PC-9 (cell line): ENCODE results near the gene CASS4. TPM values are rescaled to one million over a fixed set of nuclear protein-coding genes. Genes with fewer than 3 reads are reported as not detected.

Experiments
- BruUV-seq: library from RNA; stranded (reverse); fragments of 400-500 nt; replicated peaks from 2 replicates; lab custom pipeline; 2021; lab: Mats Ljungman, UMichigan
- CTCF ChIA-PET: fragments of 300-600 bp; sonication (Branson Sonifier 250); formaldehyde crosslinking; loops from one replicate; lab custom pipeline; 2022; ENCODE audit warnings: antibody characterized with exemption; lab: Charles Lee
- POLR2A ChIA-PET: fragments of 300-600 bp; sonication (Branson Sonifier 250); formaldehyde crosslinking; loops from one replicate; lab custom pipeline; 2022; ENCODE audit warnings: antibody characterized with exemption; ENCODE audit not compliant: unreplicated experiment; lab: Charles Lee
- DNase-seq, 2 experiments: peaks; one replicate each; pipeline versions ENCODE4 v3.0.0 to v3.0.0-alpha.2; 2015 to 2022; ENCODE audit warnings: mixed read lengths in 1 of 2
- H2AFZ ChIP-seq: fragments of 200-600 bp; sonication (generic); 2 replicates; pipeline ENCODE4 v1.8.1; 2017; ENCODE audit warnings: antibody characterized with exemption
- H3F3A ChIP-seq: fragments of 200-600 bp; sonication (generic); 2 replicates; pipeline ENCODE4 v1.8.1; 2017; ENCODE audit warnings: antibody characterized with exemption, mild to moderate bottlenecking, low read depth; ENCODE audit not compliant: insufficient read depth
- H3K27ac ChIP-seq: fragments of 200-600 bp; sonication (generic); 2 replicates; pipeline ENCODE4 v1.6.1; 2016; ENCODE audit warnings: mixed run types
- H3K27me3 ChIP-seq: fragments of 200-600 bp; sonication (generic); 2 replicates; pipeline ENCODE4 v1.6.1; 2016; ENCODE audit warnings: low read depth, mixed run types; ENCODE audit not compliant: insufficient read depth
- H3K36me3 ChIP-seq: fragments of 200-600 bp; sonication (generic); 2 replicates; pipeline ENCODE4 v1.6.1; 2016; ENCODE audit warnings: low read depth, mixed run types
- H3K4me1 ChIP-seq: fragments of 200-600 bp; sonication (generic); replicated peaks from 2 replicates; pipeline ENCODE4 v1.6.1; 2016; ENCODE audit warnings: mixed run types; ENCODE audit not compliant: insufficient read depth
- H3K4me2 ChIP-seq: fragments of 200-600 bp; sonication (generic); 2 replicates; pipeline ENCODE4 v1.6.1; 2017; ENCODE audit warnings: mixed run types
- H3K4me3 ChIP-seq: fragments of 200-600 bp; sonication (generic); 2 replicates; pipeline ENCODE4 v1.6.1; 2016; ENCODE audit warnings: mixed run types
- H3K79me2 ChIP-seq: fragments of 200-600 bp; sonication (generic); 2 replicates; pipeline ENCODE4 v1.6.1; 2017; ENCODE audit warnings: low read depth, mixed run types
- H3K9me2 ChIP-seq: fragments of 200-600 bp; sonication (generic); 2 replicates; pipeline ENCODE4 v1.8.1; 2017; ENCODE audit warnings: mild to moderate bottlenecking; ENCODE audit not compliant: insufficient read depth
- H3K9me3 ChIP-seq: fragments of 200-600 bp; sonication (generic); 2 replicates; pipeline ENCODE4 v1.8.1; 2016; ENCODE audit warnings: low read depth; ENCODE audit not compliant: insufficient read depth
- H4K20me1 ChIP-seq: fragments of 200-600 bp; sonication (generic); 2 replicates; pipeline ENCODE4 v1.8.1; 2017; ENCODE audit not compliant: insufficient read depth
- EZH2 ChIP-seq: fragments of 200-600 bp; sonication (generic); IDR thresholded peaks from 2 replicates; pipeline ENCODE4 v1.8.0; 2017; ENCODE audit warnings: antibody characterized with exemption, low read depth
- intact Hi-C: fragments of 100-400 bp; cut with micrococcal nuclease; formaldehyde crosslinking; loops from one replicate; pipeline ENCODE4 v1.10.0; 2022; ENCODE audit not compliant: unreplicated experiment
- total RNA-seq: library from RNA; stranded (reverse); gene quantifications from 2 replicates; pipeline ENCODE4 v1.2.3, GENCODE V29; 2021
- TF ChIP-seq, protein P1 (sequence below): fragments of 200-600 bp; sonication (generic); conservative IDR thresholded peaks from 2 replicates; pipeline ENCODE4 v1.6.1; 2017; ENCODE audit warnings: mixed run types, antibody characterized with exemption, mild to moderate bottlenecking, moderate library complexity

Gene CASS4
- total RNA-seq, 1 experiment from 2014 or later: 0.15 TPM

DNA sequence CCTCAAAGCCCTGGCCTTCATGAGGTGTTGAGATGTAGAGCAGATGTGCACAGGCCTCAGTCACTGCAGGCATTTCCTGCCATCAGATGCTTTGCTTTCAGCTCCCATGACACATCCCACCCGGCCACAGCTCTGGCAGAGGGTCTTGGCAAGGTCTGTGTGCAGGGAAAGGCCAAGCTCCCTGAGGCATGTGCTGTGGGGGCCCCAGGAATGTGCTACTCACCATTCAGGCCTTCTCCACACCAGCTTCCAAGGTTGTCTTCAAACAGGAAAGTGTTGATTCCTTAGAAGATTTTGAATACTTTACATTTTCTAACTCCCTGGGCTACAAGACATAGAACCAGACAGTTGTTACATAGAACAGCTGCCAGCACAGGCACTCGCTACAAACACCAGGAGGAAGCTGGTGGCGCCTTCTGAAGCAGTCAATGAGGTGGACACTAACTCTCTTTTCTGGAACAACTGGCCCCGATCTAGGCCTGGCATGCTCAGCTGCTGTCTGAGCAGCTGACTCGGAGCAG lies 27.8 kb downstream of the CASS4 start:
- DNase-seq: peak; percentile 34 to 41
- H4K20me1 ChIP-seq: no peaks in the 10 kb centered on the region
- TF ChIP-seq, protein P1, sequence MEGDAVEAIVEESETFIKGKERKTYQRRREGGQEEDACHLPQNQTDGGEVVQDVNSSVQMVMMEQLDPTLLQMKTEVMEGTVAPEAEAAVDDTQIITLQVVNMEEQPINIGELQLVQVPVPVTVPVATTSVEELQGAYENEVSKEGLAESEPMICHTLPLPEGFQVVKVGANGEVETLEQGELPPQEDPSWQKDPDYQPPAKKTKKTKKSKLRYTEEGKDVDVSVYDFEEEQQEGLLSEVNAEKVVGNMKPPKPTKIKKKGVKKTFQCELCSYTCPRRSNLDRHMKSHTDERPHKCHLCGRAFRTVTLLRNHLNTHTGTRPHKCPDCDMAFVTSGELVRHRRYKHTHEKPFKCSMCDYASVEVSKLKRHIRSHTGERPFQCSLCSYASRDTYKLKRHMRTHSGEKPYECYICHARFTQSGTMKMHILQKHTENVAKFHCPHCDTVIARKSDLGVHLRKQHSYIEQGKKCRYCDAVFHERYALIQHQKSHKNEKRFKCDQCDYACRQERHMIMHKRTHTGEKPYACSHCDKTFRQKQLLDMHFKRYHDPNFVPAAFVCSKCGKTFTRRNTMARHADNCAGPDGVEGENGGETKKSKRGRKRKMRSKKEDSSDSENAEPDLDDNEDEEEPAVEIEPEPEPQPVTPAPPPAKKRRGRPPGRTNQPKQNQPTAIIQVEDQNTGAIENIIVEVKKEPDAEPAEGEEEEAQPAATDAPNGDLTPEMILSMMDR: no peak
- no peak for TF ChIP-seq EZH2
- H3K9me3 ChIP-seq: no peaks in the 10 kb centered on the region
- no peaks in the 10 kb centered on the region for H3F3A ChIP-seq
- no peaks in the 10 kb centered on the region for H3K9me2 ChIP-seq
- intact Hi-C loops: no loop called here
- no peak overlapping the region for H2AFZ ChIP-seq
- no peak overlapping the region for H3K27ac ChIP-seq
- BruUV-seq: no TSS peak
- no peaks in the 10 kb centered on the region for H3K36me3 ChIP-seq
- no peak overlapping the region for H3K4me3 ChIP-seq
- H3K27me3 ChIP-seq: peaks cover 7% of the 10 kb centered on the region; the same call in 1 of the 2 replicates
- CTCF ChIA-PET: interaction anchor here (0.6 kb wide), 1 partner anchor 1075 kb away, joined by 5 read pairs; no protein-coding TSS in a partner anchor
- H3K4me2 ChIP-seq: no peak overlapping the region
- H3K4me1 ChIP-seq: no peaks in the 10 kb centered on the region; the same call in 1 of the 2 replicates
- no peaks in the 10 kb centered on the region for H3K79me2 ChIP-seq
- POLR2A ChIA-PET: no interaction called here

DNA sequence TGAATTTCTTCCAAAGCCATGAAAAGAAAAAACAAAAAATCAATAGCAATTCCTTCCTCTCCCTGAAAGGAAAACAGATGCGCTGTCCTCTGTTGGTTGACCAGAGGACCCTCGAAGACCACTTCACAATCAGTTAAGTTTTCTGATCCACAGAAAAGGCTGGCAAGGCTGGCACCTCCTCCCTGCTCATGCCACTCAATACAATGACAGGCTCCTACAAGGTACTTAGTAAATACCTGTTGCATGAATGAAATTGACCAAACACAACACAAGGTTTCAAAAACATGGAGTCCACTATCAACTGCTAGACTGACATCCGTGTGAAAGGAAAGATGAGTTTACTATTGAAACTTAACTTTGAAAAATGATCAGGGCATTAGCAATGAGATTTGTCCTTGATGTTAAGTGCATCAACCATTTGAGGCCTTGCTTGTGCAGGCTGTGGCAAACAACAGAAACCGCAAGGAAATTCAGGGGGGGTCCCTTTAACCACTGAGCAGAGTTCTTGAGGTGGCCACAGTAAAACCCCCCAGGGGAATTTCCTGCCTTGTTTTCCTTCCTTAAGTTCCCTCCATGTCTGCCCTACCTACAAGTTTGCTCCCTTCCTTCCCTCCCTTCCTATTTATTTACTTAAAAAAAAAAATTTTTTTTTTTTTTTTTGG lies 28.4 kb downstream of the CASS4 start:
- Histone ChIP-seq H3F3A (no peaks in the 10 kb centered on the region), H3K79me2 (no peaks in the 10 kb centered on the region), H3K36me3 (no peaks in the 10 kb centered on the region), H3K27ac (no peak overlapping the region), H3K4me2 (no peak overlapping the region), H3K4me3 (no peak overlapping the region), H4K20me1 (no peaks in the 10 kb centered on the region), H2AFZ (no peak overlapping the region), H3K27me3 (peaks cover 12% of the 10 kb centered on the region; the same call in 1 of the 2 replicates), H3K4me1 (no peaks in the 10 kb centered on the region; the same call in 1 of the 2 replicates), H3K9me3 (no peaks in the 10 kb centered on the region), H3K9me2 (no peaks in the 10 kb centered on the region)
- POLR2A ChIA-PET: no interaction called here
- CTCF ChIA-PET: interaction anchor here (0.6 kb wide), 1 partner anchor 1074 kb away, joined by 5 read pairs; no protein-coding TSS in a partner anchor
- TF ChIP-seq, protein P1: no peak
- TF ChIP-seq EZH2: no peak
- BruUV-seq: no TSS peak
- intact Hi-C loops: no loop called here
- DNase-seq: no peak

DNA sequence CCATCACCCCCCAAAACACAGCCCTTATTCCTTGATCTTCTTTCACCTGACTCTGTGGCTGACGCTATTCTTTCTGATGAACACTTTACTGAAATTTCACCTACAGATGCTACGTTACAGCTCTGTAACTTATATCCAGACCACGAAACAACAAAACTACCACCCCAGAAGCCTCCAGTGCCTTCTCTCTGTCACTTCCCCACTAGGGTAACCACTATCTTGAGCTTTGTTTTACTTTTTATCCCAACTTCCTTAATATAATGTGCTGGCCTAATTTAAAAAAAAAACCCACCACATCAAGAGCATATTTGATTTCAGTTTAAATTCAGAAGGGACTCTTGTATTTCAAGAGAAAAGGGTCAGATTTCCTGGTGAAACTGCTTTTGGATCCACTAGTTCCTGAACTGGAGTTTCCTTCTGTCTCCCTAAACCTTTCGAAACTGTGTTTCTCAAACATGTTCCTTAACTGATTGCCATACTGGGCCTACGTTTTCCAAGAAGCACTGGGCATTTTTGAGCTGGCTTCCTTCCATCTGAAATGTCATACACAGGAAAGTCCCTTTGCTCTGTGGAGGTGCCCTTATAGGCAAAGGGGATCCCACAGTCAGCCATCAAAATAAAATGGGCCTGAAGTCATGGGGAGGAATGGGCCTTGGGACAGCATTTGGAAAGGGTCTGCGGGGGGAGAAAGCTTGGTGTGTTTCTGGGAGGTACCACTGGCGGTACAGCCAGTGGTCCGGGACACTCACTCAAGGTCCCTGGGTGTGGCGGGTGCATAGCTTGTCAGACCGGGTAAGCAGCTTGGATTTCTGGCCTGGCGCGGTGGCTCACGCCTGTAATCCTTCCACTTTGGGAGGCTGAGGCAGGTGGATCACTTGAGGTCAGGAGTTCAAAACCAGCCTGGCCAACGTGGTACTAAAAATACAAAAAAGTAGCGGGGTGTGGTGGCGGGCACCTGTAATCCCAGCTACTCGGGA lies 30.6 kb downstream of the CASS4 start:
- BruUV-seq: no TSS peak

More for the DNA sequence above, 30.6 kb downstream of the CASS4 start:
- Histone ChIP-seq H3K36me3 (no peaks in the 10 kb centered on the region), H3K27ac (no peak overlapping the region), H3K4me2 (no peak overlapping the region), H3K27me3 (peaks cover 13% of the 10 kb centered on the region; the same call in 1 of the 2 replicates), H3K9me2 (no peaks in the 10 kb centered on the region), H3K79me2 (no peaks in the 10 kb centered on the region), H2AFZ (no peak overlapping the region), H3K4me3 (no peak overlapping the region), H3K4me1 (no peaks in the 10 kb centered on the region; the same call in 1 of the 2 replicates), H3F3A (no peaks in the 10 kb centered on the region), H3K9me3 (no peaks in the 10 kb centered on the region), H4K20me1 (no peaks in the 10 kb centered on the region)
- intact Hi-C loops: no loop called here
- CTCF ChIA-PET: no interaction called here
- POLR2A ChIA-PET: no interaction called here
- no peak for TF ChIP-seq EZH2
- TF ChIP-seq, protein P1: no peak
- DNase-seq: peak in 1 of 2 experiments; percentile 29
